ENCODE data around the gene ARHGEF7.
"Not testable (repeated sequence)": the region's sequence is repeated elsewhere in the genome, so short reads cannot be mapped to it uniquely, and the experiment has no call there.

- not testable (repeated sequence) for TF ChIP-seq CTCF (conservative IDR thresholded peaks at IDR 0.05 in 1 of 2, IDR thresholded peaks at IDR 0.05 in 1 of 2; ENCODE audit: extremely low read depth in 1 of 2, insufficient read depth in 1 of 2, low read depth in 1 of 2, low read length in 2 of 2); EZH2 (IDR thresholded peaks at IDR 0.05; ENCODE audit: borderline replicate concordance, low read length)
These were observed 43.6 kb upstream of the ARHGEF7 start for GRCh38 chr13:111071526-111071925.
